ENCODE results near the gene OXLD1.
"Not testable (repeated sequence)": the region's sequence is repeated elsewhere in the genome, so short reads cannot be mapped to it uniquely, and the experiment has no call there.

OXLD1 gene

DNA sequence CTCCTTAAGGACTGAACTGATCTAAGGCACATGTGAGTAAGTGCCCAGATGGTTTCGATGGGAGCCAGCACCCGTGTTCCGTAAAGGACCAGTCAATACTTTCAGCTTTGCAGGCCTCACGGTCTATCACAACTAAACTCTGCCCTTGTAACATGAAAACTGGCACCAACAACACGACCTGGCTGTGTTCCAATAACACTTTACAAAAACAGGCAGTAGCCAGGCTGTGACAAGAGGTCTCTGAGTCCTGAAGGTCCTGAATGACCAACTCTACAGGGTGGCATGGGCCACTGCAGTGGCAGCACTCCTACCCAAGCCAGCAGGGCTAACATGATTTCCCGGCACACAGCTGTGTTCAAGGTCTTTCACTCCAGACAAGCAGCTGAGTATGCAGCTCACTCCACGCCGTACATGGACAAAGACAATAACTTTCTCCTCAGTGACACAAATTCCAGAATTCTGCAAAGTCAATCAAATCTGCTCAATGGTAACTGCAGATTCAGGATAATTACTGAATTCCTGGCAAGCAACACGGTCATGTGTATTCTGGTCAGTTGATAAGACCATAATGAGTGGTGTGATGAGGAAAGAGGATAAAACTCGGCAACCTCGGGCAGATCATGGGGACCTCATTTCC, 44.8 kb downstream of the OXLD1 start:
- DNase-seq (ENCODE audit: extremely low read depth in 1 of 2, low read depth in 1 of 2) = no peak

DNA sequence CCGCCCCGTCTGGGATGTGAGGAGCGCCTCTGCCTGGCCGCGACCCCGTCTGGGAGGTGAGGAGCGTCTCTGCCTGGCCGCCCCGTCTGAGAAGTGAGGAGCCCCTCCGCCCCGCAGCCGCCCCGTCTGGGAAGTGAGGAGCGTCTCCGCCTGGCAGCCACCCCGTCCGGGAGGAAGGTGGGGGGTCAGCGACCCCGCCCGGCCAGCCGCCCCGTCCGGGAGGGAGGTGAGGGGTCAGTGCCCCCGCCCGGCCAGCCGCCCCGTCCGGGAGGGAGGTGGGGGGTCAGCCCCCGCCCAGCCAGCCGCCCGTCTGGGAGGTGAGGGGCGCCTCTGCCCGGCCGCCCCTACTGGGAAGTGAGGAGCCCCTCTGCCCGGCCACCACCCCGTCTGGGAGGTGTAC, 48.1 kb downstream of the OXLD1 start:
- not testable (repeated sequence) for DNase-seq (ENCODE audit: extremely low read depth in 1 of 2, low read depth in 1 of 2)

- no peak for DNase-seq (ENCODE audit: extremely low read depth in 1 of 2, low read depth in 1 of 2)
Measured at GRCh38 chr17:81616877-81617276, 49.5 kb downstream of the OXLD1 start.

DNA sequence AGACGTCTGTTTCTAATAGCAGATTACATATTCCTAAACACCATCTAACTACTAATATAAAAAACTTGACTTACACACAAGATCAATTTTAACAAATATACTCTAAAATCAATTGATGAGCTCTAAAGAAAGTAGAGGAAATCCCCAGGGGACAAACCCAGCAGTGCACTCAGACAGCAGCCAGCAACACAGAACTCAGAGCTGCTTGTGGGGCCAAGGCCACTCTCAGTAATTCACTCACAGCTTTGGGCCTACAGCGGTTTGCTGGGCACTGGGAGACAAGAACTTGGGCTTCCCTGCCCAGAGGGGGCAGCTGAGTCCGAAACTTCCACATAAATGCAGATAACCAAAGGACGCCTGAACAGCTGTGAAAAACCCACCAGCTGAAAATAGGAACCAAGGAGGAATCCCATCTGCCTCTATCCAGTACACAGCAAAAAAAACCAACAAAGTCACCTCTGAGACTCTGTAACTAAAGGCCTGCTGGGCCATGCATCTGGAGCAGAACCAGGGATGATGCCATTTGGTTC, 50.9 kb downstream of the OXLD1 start:
- no peak for DNase-seq (ENCODE audit: extremely low read depth in 1 of 2, low read depth in 1 of 2)
